HepG2 (cell line): ENCODE data around the gene SLC13A3. TPM values are rescaled to one million over a fixed set of nuclear protein-coding genes. Genes with fewer than 3 reads are reported as not detected.

Experiments
- ARNT2 ChIP-seq: sonication (generic); formaldehyde crosslinking; IDR thresholded peaks from 2 replicates; pipeline ENCODE4 v1.8.0; 2022; ENCODE audit warnings: mild to moderate bottlenecking, low read depth, missing genetic modification reagents, moderate library complexity
- FOXM1 ChIP-seq: sonication (generic); formaldehyde crosslinking; IDR thresholded peaks from 2 replicates; pipeline ENCODE4 v1.5.0; 2020; ENCODE audit warnings: missing genetic modification reagents
- HHEX ChIP-seq: IDR thresholded peaks from 2 replicates; pipeline ENCODE4 v1.6.1; 2016; ENCODE audit warnings: control low read depth
- HMG20A ChIP-seq: IDR thresholded peaks from 2 replicates; pipeline ENCODE4 v1.6.1; 2016; ENCODE audit warnings: borderline replicate concordance
- MEF2D ChIP-seq: sonication (generic); formaldehyde crosslinking; IDR thresholded peaks from 2 replicates; pipeline ENCODE4 v1.5.1; 2020; ENCODE audit warnings: mild to moderate bottlenecking, missing genetic modification reagents
- NFKB2 ChIP-seq: sonication (generic); formaldehyde crosslinking; IDR thresholded peaks from 2 replicates; pipeline ENCODE4 v1.4.0; 2020; ENCODE audit warnings: missing genetic modification reagents, borderline replicate concordance
- SP4 ChIP-seq: sonication (generic); formaldehyde crosslinking; IDR thresholded peaks from 2 replicates; pipeline ENCODE4 v1.8.1; 2023; ENCODE audit warnings: mild to moderate bottlenecking, missing genetic modification reagents
- TCF7 ChIP-seq: sonication (generic); IDR thresholded peaks from 2 replicates; pipeline ENCODE4 v1.6.1; 2016; ENCODE audit warnings: antibody characterized with exemption, low read depth
- USF2 ChIP-seq, 2 experiments: sonication (generic) in 1 of 2; formaldehyde crosslinking in 1 of 2; IDR thresholded peaks; 2 replicates each; pipeline versions ENCODE4 v1.5.1 to v1.6.1; 2011 to 2020; ENCODE audit warnings: borderline replicate concordance in 1 of 2, low read depth in 1 of 2, low read length in 1 of 2, mild to moderate bottlenecking in 1 of 2, missing genetic modification reagents in 1 of 2, moderate library complexity in 1 of 2
- ZBTB40 ChIP-seq, 2 experiments: fragments of 450-650 bp in 1 of 2; sonication (generic) in 1 of 2; formaldehyde crosslinking in 1 of 2; IDR thresholded peaks; 2 replicates each; pipeline versions ENCODE4 v1.6.1 to v1.8.0; 2016 to 2022; ENCODE audit warnings: antibody characterized with exemption in 1 of 2, mild to moderate bottlenecking in 1 of 2, missing genetic modification reagents in 1 of 2
- ZFP36 ChIP-seq: fragments of 150-350 bp; IDR thresholded peaks from 2 replicates; pipeline ENCODE4 v1.6.1; 2018; ENCODE audit warnings: borderline replicate concordance, low read length, low read depth; ENCODE audit not compliant: partially characterized antibody
- ZNF224 ChIP-seq: sonication (generic); formaldehyde crosslinking; IDR thresholded peaks from 2 replicates; pipeline ENCODE4 v1.5.0; 2020; ENCODE audit warnings: mild to moderate bottlenecking, missing genetic modification reagents
- ZNF263 ChIP-seq: sonication (generic); formaldehyde crosslinking; IDR thresholded peaks from 2 replicates; pipeline ENCODE4 v1.4.0; 2020; ENCODE audit warnings: missing genetic modification reagents
- ZNF292 ChIP-seq: sonication (generic); formaldehyde crosslinking; IDR thresholded peaks from 2 replicates; pipeline ENCODE4 v1.8.1; 2022; ENCODE audit warnings: mild to moderate bottlenecking, low read depth, missing genetic modification reagents, borderline replicate concordance
- ZNF44 ChIP-seq: sonication (generic); formaldehyde crosslinking; IDR thresholded peaks from 2 replicates; pipeline ENCODE4 v1.5.1; 2020; ENCODE audit warnings: mild to moderate bottlenecking, missing genetic modification reagents
- ZNF768 ChIP-seq: sonication (generic); formaldehyde crosslinking; IDR thresholded peaks from 2 replicates; pipeline ENCODE4 v1.4.0; 2020; ENCODE audit warnings: missing genetic modification reagents
- ZNF772 ChIP-seq: sonication (generic); formaldehyde crosslinking; IDR thresholded peaks from 2 replicates; pipeline ENCODE4 v1.5.0; 2020; ENCODE audit warnings: mild to moderate bottlenecking, missing genetic modification reagents
- ZNF773 ChIP-seq: sonication (generic); formaldehyde crosslinking; IDR thresholded peaks from 2 replicates; pipeline ENCODE4 v1.4.0; 2020; ENCODE audit warnings: missing genetic modification reagents, borderline replicate concordance
- ZNF891 ChIP-seq: sonication (generic); formaldehyde crosslinking; IDR thresholded peaks from 2 replicates; pipeline ENCODE4 v1.5.0; 2020; ENCODE audit warnings: mild to moderate bottlenecking, missing genetic modification reagents
- polyA plus RNA-seq, 8 experiments: library from polyadenylated mRNA; depleted of rRNA in 3 of 8; stranded (reverse) in 7 of 8; unstranded in 1 of 8; fragments of >200 nt; fragmentation: Illumina TruSeq in 4 of 8; extraction: Trizol in 4 of 8; gene quantifications; 2 replicates each; pipeline versions ENCODE4 v1.2.1 to v1.2.3, GENCODE V29; 2011 to 2016; ENCODE audit warnings: low read depth in 4 of 8, missing spikeins in 1 of 8, mixed read lengths in 1 of 8; ENCODE audit not compliant: insufficient read depth in 1 of 8
- total RNA-seq, 5 experiments: library from RNA; depleted of rRNA; stranded (reverse); fragments of >200 nt; fragmentation: Illumina TruSeq; extraction: Trizol; gene quantifications; 2 replicates each; pipeline ENCODE4 v1.2.3, GENCODE V29; 2016; ENCODE audit warnings: low read depth in 1 of 5

SLC13A3 gene
- total and polyA plus RNA-seq, 2 of the 13 experiments (the other 11 are each of a cell fraction or from before 2014, with no cell fraction given) = 66.5 to 76.0 TPM

GRCh38 chr20:46604551-46605133 is 46.6 kb downstream of the SLC13A3 start (continued):
- TF ChIP-seq ZBTB40 (IDR thresholded peaks at IDR 0.05) (no peak), ZBTB40 (CRISPR knock-in tag; IDR thresholded peaks at IDR 0.05) (peak; percentile 64), ZNF773 (CRISPR knock-in tag) (no peak), ZNF44 (CRISPR knock-in tag) (0 out of 2 replicates have a peak, but pooled peaks have one; percentile 20), FOXM1 (CRISPR knock-in tag) (no peak), SP4 (CRISPR knock-in tag) (0 out of 2 replicates have a peak, but pooled peaks have one; percentile 57), ZNF224 (CRISPR knock-in tag) (0 out of 2 replicates have a peak, but pooled peaks have one; percentile 64), MEF2D (peak; percentile 96), USF2 (IDR thresholded peaks at IDR 0.05; ENCODE audit: low read depth, low read length) (no peak), USF2 (CRISPR knock-in tag; IDR thresholded peaks at IDR 0.05; ENCODE audit: borderline replicate concordance) (no peak), ZNF263 (peak; percentile 63; the same call in 1 of the 2 replicates), HHEX (CRISPR knock-in tag) (0 out of 2 replicates have a peak, but pooled peaks have one; percentile 21), ZNF891 (peak; percentile 81), ZNF768 (peak; percentile 39; the same call in 1 of the 2 replicates), ZFP36 (no peak), NFKB2 (CRISPR knock-in tag) (peak; percentile 43; the same call in 1 of the 2 replicates), HMG20A (CRISPR knock-in tag) (no peak), ZNF292 (CRISPR knock-in tag) (peak; percentile 51; the same call in 1 of the 2 replicates), ARNT2 (CRISPR knock-in tag) (peak; percentile 33; the same call in 1 of the 2 replicates), ZNF772 (CRISPR knock-in tag) (0 out of 2 replicates have a peak, but pooled peaks have one; percentile 47), TCF7 (peak; percentile 23; the same call in 1 of the 2 replicates)
